A549 (cell line): Measurements from ENCODE around the gene SORBS1.

Experiments used
- CEBPB ChIP-seq, 2 experiments: fragments of >200 bp in 1 of 2; sonication (Bioruptor Twin) in 1 of 2; formaldehyde crosslinking in 1 of 2; IDR thresholded peaks; 2 replicates each; pipeline ENCODE4 v1.6.1; 2012 to 2016
- CTCF ChIP-seq: fragments of >200 bp; sonication (Bioruptor Twin); formaldehyde crosslinking; IDR thresholded peaks from 3 replicates; pipeline ENCODE4 v1.5.1; 2016
- EP300 ChIP-seq, 2 experiments: fragments of >200 bp; sonication (Bioruptor Twin); formaldehyde crosslinking; IDR thresholded peaks; 2 replicates in 1 of 2; 3 replicates in 1 of 2; pipeline ENCODE4 v1.6.1; 2016 to 2017
- GATA3 ChIP-seq: IDR thresholded peaks from 2 replicates; pipeline ENCODE4 v1.6.1; 2012; ENCODE audit warnings: borderline replicate concordance
- KDM1A ChIP-seq: fragments of 200-600 bp; sonication (generic); IDR thresholded peaks from 2 replicates; pipeline ENCODE4 v1.6.1; 2016; ENCODE audit warnings: low read depth, mild to moderate bottlenecking
- MAFK ChIP-seq: fragments of 450-650 bp; IDR thresholded peaks from 2 replicates; pipeline ENCODE4 v1.6.1; 2014; ENCODE audit not compliant: partially characterized antibody
- MYC ChIP-seq: IDR thresholded peaks from 2 replicates; pipeline ENCODE4 v1.6.1; 2012; ENCODE audit warnings: mild to moderate bottlenecking, inconsistent platforms, low read length, improper control_type of control experiment, borderline replicate concordance
- POLR2A ChIP-seq: IDR thresholded peaks from 2 replicates; pipeline ENCODE4 v1.6.1; 2012; ENCODE audit warnings: mild to moderate bottlenecking, low read length
- RFX5 ChIP-seq: fragments of 450-650 bp; IDR thresholded peaks from 2 replicates; pipeline ENCODE4 v1.7.1; 2014; ENCODE audit warnings: antibody characterized with exemption, mild to moderate bottlenecking, moderate library complexity
- TF ChIP-seq, protein P1 (sequence below): fragments of 150-350 bp; IDR thresholded peaks from 2 replicates; pipeline ENCODE4 v1.6.1; 2014; ENCODE audit warnings: low read depth, mild to moderate bottlenecking, low read length
- TF ChIP-seq, protein P2 (sequence below): fragments of 200-600 bp; sonication (generic); IDR thresholded peaks from 2 replicates; pipeline ENCODE4 v1.6.1; 2016; ENCODE audit warnings: antibody characterized with exemption, mild to moderate bottlenecking, moderate library complexity

DNA sequence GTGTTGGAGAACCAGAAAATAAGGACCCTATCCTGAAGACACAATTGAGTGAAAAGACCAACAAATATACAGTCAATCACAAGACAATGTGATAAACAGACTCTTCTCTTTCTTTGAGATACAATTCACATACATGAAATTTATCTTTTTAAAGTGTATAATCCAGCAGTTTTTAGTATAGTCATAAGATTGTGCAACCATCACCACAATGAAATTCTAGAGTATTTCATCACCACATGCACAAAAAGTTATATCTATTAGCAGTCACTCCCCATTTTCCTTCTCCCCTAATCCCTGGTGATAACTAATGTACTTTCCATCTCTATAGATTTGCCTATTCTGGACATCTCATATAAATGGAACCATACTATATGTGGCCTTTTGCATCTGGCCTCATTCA lies 8.2 kb upstream of the SORBS1 start:
- TF ChIP-seq MYC (no peak), CTCF (no peak), KDM1A (no peak), POLR2A (no peak), RFX5 (no peak), EP300 (IDR thresholded peaks at IDR 0.05) (no peak), GATA3 (no peak), CEBPB (IDR thresholded peaks at IDR 0.05) (no peak), MAFK (no peak)
- TF ChIP-seq, protein P1, sequence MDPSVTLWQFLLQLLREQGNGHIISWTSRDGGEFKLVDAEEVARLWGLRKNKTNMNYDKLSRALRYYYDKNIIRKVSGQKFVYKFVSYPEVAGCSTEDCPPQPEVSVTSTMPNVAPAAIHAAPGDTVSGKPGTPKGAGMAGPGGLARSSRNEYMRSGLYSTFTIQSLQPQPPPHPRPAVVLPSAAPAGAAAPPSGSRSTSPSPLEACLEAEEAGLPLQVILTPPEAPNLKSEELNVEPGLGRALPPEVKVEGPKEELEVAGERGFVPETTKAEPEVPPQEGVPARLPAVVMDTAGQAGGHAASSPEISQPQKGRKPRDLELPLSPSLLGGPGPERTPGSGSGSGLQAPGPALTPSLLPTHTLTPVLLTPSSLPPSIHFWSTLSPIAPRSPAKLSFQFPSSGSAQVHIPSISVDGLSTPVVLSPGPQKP: no peak
- TF ChIP-seq, protein P2, sequence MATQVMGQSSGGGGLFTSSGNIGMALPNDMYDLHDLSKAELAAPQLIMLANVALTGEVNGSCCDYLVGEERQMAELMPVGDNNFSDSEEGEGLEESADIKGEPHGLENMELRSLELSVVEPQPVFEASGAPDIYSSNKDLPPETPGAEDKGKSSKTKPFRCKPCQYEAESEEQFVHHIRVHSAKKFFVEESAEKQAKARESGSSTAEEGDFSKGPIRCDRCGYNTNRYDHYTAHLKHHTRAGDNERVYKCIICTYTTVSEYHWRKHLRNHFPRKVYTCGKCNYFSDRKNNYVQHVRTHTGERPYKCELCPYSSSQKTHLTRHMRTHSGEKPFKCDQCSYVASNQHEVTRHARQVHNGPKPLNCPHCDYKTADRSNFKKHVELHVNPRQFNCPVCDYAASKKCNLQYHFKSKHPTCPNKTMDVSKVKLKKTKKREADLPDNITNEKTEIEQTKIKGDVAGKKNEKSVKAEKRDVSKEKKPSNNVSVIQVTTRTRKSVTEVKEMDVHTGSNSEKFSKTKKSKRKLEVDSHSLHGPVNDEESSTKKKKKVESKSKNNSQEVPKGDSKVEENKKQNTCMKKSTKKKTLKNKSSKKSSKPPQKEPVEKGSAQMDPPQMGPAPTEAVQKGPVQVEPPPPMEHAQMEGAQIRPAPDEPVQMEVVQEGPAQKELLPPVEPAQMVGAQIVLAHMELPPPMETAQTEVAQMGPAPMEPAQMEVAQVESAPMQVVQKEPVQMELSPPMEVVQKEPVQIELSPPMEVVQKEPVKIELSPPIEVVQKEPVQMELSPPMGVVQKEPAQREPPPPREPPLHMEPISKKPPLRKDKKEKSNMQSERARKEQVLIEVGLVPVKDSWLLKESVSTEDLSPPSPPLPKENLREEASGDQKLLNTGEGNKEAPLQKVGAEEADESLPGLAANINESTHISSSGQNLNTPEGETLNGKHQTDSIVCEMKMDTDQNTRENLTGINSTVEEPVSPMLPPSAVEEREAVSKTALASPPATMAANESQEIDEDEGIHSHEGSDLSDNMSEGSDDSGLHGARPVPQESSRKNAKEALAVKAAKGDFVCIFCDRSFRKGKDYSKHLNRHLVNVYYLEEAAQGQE: no peak
